ENCODE data around the gene IER5. TPM values are rescaled to one million over a fixed set of nuclear protein-coding genes. Genes with fewer than 3 reads are reported as not detected.

The IER5 gene
- total RNA-seq, 1 donor from 2014 or later: 20.9 TPM

- peak; percentile 94 for DNase-seq (ENCODE audit: low spot score)
Observed at GRCh38 chr1:181099152-181100014, 10.9 kb downstream of the IER5 start.

DNA sequence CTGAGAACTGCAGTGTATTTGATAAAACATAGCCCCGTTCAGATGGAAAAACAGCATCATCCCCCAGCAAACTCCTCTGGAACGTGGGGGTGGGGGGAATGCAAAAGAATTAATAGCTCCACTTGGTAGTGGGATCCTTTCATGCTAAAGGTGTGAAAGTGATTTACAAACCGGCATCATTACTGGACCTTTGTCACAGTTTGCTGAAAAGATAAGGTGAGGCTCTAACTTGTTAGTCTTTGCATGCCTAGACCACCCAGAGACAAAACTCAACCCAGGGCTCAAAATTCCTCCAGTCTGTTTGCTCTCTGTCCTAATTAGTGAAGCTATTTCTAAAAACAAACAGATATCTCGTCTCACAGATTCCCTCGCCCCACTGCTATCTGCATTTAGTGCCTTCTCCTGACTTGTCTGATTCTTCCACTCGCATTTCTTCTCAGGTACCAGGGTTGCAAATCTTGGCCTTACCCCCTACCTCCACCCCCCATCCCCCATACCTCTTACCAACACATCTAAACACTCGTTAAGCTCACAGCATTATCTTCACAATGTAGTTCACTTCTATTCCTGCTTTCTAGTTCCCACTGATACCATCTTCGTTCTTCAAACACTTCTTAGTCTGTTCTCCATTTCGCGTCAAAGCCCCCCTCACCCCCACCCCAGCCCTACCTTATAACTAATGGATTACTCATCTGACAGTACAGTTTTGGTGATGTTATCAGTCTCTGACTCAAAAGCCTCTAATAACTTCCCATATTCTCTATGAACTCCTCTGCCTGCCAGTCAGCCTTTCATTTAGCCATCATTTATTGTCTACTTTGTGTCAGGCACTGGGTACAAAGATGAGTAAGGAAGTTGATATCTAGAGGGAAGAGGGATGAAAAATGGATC is 11.8 kb downstream of the IER5 start:
- peak; percentile 41 for DNase-seq (ENCODE audit: low spot score)

DNA sequence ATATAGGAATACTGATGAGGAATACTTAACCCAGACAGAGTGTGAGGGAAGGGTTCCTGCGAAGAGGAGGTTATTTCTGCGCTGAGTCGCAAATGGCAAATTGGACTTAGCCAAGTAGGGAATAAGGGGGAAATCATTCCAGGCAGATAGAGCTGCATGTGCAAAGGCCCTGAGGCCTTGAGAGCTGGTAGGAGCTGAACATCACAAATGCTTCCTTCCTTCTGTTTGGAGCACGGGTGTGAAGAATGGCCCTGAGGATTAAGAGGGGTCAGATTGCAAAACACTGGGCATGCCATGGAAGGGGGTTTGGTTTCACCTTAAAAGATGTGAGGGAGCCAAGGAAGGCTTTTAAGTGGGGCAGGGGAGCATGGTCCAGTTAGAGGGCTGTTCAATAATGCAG is 12.4 kb downstream of the IER5 start:
- DNase-seq (ENCODE audit: low spot score): no peak

DNA sequence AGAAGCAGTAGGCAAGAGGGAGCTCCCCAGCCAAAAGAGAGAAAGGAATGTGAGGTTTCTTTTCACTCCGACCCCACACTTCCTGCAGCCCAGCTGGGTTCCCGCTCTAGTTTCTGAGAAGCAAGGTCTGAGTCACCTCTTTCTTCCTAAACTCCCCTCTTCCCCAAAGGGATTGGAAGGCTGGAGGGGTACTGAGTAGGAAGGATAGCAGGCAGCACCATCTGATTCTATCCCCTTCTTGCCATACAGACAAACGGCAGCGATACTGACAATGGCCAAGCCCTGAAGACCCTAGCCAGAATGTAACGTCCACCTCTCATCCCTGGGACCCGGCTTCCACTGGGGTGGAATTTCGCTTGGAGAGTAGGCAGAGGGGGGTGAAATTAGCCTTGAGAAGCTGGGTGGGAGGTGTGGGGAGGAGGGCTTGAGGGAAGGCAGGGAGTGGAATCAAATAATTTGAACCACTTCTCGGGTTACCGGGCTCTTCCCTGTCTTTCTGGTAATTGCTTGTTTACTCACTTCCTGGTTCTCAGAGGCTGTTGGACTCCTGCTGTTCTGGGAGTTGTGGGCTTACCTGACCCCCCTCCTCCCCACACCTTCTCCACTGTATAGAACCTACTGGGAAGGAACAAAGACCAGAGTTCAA is 13.2 kb downstream of the IER5 start:
- DNase-seq (ENCODE audit: low spot score): peak; percentile 28

DNA sequence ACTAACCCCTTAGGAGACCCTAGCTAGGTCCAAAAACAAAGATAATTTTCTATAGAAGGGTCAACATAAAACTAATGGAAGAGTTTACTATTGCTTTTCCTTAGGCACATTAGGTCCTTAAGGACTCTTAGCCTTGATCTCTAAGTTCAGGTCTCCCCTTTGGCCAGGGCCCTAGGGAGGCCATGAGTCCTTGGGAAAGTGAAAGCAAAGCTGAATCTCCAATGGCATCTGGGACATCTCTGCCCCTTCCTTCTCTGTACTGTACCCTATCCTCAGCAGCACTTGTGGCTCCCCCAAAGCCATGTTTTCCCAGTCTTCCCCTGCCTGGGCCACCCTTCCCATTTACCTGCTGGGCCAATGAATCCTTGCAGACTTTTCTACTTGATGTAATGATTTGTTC is 14.3 kb downstream of the IER5 start:
- no peak for DNase-seq (ENCODE audit: low spot score)

DNA sequence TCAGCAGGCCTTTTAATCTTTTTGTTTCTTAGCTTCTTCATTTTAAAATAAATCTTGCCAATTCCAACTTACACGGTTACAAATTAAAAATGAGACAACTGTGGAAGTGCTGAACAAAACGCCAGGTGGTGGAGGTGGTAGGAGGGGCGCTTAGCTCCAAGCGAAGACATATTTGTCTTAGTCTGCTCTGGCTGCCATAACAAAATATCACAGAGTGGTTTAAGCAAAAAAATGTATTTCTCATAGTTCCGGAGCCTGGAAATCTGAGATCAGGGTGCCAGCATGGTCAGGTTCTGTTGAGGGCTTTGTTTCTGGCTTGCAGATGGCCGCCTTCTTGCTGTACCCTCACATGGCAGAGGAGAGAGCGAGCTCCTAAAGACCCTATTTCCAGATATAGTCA is 14.9 kb downstream of the IER5 start:
- no peak for DNase-seq (ENCODE audit: low spot score)

- peak; percentile 57 for DNase-seq (ENCODE audit: low spot score)
Observed at GRCh38 chr1:181104042-181104789, 15.7 kb downstream of the IER5 start.

DNA sequence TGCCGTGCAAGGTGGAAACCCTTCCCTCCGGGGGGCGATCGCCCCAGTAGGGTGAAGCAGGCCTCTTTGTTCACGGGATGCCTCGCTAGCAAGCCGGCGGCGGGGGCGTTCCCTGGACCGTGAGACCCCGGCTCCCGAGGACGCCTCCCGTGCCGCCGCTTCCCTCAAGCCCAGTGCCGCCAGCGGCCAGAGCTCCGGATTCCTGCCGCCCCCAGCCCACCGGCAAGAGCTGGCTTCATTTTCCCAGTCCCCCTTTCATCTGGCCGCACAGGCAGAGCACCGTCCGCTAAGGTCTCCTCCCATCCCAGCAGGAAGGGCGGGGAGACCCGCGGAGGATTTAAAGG is 16.3 kb downstream of the IER5 start:
- no peak for DNase-seq (ENCODE audit: low spot score)

DNA sequence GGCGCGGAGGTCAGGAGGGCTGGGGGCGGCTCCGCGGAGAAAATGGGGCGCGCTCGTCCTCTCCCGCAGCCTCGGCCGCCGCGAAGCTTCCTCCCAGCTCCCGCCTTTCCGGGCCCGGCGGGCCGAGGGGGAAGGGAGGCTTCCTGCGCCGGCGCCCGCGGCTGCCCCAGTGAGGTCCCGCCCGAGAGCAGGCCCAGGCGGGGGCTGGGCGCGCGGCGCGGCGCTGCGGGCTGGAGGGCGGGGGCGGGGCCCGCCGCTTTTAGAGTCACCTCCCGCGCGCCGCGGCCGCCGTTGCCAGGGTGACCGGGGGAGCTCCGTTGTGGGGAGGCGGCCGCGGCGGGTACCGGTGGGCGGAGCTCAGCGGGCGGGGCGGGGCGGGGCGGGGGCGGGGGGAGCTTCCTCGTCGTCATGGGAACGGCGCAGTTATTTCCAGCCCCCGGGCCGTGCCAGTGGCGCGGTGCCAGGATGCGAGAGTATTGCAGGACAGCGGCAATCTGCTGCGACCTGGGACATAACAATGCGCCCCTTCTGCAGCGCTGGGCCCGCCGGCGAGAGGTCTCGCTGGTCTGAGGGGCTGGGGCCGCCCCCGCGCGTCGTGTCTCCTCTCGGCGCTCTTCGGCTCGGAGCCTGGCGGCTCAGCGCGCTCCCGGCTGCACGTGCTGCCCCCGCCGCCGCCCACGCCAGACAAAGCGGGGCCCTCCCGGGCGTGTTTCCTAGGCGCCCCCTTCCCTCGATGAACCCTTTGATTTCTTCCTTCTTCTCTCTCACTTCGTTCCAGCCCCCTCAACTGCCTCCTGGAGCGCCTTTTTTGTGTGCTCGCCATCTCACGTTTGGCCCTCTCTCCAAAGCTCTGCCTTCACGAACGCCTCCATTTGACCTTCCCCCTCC is 16.9 kb downstream of the IER5 start:
- peak; percentile 95 for DNase-seq (ENCODE audit: low spot score)

DNA sequence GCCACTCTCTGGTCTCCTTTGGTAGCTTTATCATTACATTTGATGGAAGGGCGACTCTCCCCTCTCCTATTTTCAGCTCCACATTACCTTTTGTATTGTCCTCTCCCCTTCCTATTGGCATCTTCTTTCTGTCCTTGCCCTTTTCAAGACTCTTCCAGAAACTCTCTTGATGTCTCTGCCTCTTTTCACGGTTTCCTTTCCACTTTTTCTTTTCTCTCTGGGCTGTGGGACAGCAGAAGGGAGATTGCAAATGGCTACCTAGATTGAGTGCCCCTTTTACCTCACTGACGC is 17.5 kb downstream of the IER5 start:
- no peak for DNase-seq (ENCODE audit: low spot score)

DNA sequence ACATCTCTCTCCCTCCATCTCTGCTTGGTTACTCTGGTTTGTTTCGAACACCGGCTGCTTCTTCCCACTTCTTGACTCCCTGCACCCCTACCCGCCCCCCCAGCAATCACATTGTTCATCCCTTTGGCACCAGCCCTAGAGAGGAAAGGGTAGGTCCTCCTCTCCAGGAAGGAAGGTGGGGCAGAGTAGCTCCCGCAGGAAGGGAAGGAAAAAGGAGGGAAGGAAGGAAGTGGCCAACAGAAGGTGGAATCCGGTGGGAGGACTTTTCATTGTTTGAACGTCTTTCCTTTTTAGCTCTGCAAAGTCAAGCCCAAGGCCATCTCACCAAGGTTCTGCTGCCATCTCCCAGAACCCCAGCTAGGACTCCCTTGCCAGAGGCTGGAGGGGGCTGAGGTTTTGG is 18.0 kb downstream of the IER5 start:
- DNase-seq (ENCODE audit: low spot score): no peak

- DNase-seq (ENCODE audit: low spot score): no peak
Observed at GRCh38 chr1:181107711-181108110, 19.2 kb downstream of the IER5 start.

DNA sequence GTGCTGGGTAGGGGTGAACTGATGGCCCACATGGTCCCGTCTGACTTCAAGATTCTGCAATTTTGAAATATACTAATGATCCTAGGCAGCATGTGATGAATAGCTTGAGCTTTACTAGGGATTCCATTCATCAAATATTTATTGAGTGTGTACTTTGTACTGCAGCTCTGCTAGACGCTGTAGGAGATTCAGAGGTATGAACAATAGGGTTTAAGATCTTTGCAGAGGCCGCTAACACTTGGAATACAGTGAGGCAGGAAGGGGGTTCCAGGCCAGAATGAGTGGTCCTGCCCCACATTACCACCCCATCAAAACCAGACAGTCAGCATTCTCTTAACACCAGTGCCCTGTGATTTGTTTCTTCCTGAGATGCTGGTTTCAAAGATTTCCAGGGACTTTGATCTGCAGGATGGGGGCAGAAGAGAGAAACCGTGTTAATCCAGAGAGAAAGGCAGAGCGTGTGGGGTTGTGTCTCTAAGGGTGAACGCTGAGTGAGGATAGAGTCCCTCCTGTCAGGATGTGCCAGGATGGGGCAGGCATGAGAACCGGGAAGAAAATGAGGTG is 19.9 kb downstream of the IER5 start:
- no peak for DNase-seq (ENCODE audit: low spot score)

DNA sequence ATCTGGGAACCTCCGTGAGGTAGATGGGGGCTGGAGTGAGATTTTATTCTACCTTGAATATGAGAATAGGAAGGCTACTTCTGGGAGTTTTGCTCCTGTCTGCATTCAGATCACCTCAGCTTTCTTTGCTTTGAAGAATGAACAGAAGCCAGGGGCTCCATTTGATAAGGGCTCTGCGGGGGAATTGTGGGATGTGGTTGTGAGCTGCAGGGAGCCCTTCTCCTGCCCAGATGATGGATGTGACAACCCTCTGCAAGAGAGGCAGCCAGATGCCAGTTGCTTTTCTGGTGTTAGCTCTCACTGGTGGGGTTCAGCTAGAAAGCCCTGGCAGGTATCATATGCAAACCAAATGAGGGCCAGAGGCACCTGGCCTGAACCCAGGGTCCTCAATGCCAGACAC is 21.5 kb downstream of the IER5 start:
- DNase-seq (ENCODE audit: low spot score): no peak

DNA sequence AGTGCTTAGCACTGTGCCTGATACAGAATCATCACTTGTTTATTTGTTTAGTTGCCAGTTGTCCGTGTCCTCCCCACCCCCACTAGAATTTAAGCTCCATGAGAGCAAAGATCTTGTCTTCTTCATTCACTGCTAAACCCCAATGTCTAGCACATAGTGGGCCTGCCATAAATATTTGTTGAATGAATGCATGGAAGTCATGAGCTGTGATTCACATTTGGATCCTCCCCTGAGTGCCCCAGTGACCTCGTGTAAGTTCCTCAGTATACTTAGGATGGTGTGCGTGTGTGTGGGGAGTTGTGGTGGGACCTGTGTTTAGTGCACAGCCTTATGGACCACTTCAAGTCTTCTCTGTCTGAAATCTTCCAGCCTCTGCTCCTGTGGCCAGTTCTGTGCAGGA is 23.1 kb downstream of the IER5 start:
- DNase-seq (ENCODE audit: low spot score): no peak

GRCh38 chr1:181112071-181112929 is 23.8 kb downstream of the IER5 start:
- no peak for DNase-seq (ENCODE audit: low spot score)

DNA sequence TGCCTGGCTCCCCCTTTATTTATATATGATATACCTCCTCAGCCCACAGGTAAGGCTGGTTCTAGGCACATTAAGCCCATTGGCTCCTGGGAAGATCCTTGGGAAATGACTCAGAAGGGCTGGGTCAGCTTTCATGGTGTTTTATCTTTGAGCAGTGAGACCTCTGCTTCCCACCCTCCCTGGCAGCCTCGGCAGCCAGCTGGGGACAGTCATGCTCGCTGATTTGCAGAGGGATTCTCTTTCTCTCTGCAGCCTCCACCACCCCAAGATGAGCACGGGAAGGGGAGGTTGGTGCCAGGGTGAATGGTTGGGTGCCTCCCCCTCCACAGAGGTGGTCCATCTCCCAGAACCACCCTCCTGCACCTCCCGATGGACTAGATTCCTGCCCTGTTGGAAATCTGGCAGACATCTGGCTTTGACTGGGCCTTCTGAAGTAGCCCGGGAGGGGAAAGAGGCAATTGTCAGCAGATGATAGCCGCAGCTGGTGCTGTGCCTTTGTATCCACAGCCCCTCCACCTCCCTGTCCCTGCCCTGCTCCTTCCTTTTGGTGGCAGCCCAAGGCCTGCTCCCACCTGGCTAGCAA is 24.6 kb downstream of the IER5 start:
- no peak for DNase-seq (ENCODE audit: low spot score)

GRCh38 chr1:181114574-181115367 is 26.3 kb downstream of the IER5 start:
- DNase-seq (ENCODE audit: low spot score): no peak

Measured in umbilical cord (tissue), 2 donors.